Bronchial epithelial cell (primary cell): ENCODE measurements around the gene DPYSL4. TPM values are rescaled to one million over a fixed set of nuclear protein-coding genes. Genes with fewer than 3 reads are reported as not detected.

Experiments used
- DNase-seq: peaks from one replicate; pipeline ENCODE4 v3.0.0-alpha.2; 2010; ENCODE audit warnings: low read depth
- FAIRE-seq: peaks from 2 replicates; lab custom pipeline; 2011; peaks lifted over from hg19 to GRCh38; lab: Jason Lieb, UNC
- H3K27me3 ChIP-seq: 2 replicates; pipeline ENCODE4 v1.5.1; 2011; ENCODE audit warnings: low read length; ENCODE audit not compliant: control insufficient read depth, insufficient read depth
- H3K36me3 ChIP-seq: 2 replicates; pipeline ENCODE4 v1.5.1; 2011; ENCODE audit warnings: low read length; ENCODE audit not compliant: control insufficient read depth, insufficient read depth
- H3K4me3 ChIP-seq: 2 replicates; pipeline ENCODE4 v1.5.1; 2011; ENCODE audit warnings: mild to moderate bottlenecking, low read depth, low read length, control low read depth
- total RNA-seq: library from RNA; depleted of rRNA; stranded (reverse); fragments of >200 nt; gene quantifications from 2 replicates; pipeline ENCODE4 v1.2.1, GENCODE V29; 2014
- TF ChIP-seq, protein P1 (sequence below): IDR thresholded peaks from 2 replicates; pipeline ENCODE4 v1.5.1; 2011; ENCODE audit warnings: mild to moderate bottlenecking, moderate library complexity, low read length, control low read depth, inconsistent platforms; ENCODE audit not compliant: insufficient read depth, severe bottlenecking

Gene DPYSL4
- total RNA-seq, 1 donor from 2014 or later: 0.26 TPM

DNA sequence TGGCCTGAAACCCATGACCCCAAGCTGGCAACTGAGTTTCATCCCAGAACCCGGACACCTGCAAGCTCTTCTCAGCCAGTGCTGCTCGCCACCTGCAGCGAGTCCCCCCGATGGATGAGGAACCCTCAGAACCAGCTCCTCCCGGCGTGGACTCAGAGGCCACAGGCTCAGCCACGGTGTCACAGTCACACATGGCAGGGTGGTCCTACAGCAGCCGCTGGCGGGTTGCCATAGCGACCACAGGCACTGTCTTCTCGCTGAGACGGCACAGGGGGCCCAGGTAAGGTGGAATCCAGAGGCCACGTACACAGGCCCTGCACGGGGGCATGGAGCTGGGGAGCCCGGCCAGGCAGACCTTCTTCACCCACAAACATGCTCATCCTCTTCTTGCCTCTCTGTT, 53.4 kb downstream of the DPYSL4 start:
- Histone ChIP-seq H3K4me3 (no peak overlapping the region), H3K27me3 (no peaks in the 10 kb centered on the region), H3K36me3 (no peaks in the 10 kb centered on the region)
- TF ChIP-seq, protein P1, sequence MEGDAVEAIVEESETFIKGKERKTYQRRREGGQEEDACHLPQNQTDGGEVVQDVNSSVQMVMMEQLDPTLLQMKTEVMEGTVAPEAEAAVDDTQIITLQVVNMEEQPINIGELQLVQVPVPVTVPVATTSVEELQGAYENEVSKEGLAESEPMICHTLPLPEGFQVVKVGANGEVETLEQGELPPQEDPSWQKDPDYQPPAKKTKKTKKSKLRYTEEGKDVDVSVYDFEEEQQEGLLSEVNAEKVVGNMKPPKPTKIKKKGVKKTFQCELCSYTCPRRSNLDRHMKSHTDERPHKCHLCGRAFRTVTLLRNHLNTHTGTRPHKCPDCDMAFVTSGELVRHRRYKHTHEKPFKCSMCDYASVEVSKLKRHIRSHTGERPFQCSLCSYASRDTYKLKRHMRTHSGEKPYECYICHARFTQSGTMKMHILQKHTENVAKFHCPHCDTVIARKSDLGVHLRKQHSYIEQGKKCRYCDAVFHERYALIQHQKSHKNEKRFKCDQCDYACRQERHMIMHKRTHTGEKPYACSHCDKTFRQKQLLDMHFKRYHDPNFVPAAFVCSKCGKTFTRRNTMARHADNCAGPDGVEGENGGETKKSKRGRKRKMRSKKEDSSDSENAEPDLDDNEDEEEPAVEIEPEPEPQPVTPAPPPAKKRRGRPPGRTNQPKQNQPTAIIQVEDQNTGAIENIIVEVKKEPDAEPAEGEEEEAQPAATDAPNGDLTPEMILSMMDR: no peak
- no peak for DNase-seq
- no peak for FAIRE-seq

DNA sequence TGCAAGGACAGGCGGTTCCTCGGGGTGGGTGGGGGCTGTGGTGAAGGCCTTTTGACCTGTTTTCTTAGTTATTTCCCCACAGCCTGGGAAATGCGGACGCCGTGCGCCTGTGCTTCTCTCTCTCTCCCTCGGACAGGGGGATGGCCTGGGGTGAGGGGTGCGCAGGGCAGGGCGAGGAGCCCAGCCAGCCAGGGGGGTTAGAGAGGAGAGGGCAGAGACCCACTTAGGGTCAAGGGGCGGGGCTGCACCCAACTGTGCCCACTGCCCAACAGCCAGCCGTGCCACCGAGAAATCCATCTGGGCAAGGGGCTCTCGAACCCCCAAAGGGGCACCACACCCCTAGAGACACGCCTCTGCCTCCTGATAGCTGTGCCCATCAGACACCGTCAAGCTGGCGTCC, 53.8 kb downstream of the DPYSL4 start:
- Histone ChIP-seq H3K27me3 (no peaks in the 10 kb centered on the region), H3K4me3 (no peak overlapping the region), H3K36me3 (no peaks in the 10 kb centered on the region)
- FAIRE-seq (no peak), DNase-seq (no peak)
- TF ChIP-seq, protein P1: no peak

DNA sequence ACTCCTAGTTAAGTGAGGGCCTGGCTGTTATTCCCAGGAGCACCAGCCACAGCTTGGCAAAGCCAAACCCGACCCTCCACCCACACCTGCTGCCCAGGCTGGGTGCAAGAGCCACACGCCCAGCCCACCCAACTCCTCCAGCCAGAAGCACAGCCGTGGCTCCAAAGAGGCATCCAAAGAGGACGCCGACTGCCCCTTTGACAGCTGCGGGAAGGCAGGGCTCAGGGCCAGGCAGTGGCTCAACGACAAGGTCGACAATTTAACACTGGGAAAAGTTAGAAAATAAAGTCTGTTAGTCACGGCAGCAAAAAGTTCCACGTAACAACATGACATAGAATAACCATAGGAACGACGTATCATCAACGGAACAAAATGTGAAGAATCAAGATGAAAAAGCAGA, 54.3 kb downstream of the DPYSL4 start:
- H3K4me3 ChIP-seq: no peak overlapping the region

DNA sequence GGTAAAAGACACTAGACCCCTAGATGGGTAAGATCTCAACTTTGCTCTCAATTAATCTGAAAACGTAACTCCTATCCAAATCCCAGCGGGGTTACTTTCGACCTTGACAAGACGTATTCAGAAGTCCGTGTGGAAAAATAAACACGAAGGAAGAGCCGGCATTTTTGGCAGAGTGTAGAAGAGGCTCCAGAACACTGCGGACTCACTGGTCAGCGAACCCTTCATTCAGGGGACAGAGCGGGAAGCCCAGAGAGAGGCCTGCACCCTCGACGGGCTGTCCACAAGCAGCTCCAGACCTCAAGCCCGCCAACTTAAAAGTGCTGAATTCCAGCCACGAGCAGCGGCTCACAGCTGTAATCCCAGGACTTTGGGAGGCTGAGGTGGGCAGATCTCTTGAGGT, 54.7 kb downstream of the DPYSL4 start:
- H3K27me3 ChIP-seq: no peaks in the 10 kb centered on the region
- FAIRE-seq: no peak
- no peak for DNase-seq
- TF ChIP-seq, protein P1: no peak
- no peak overlapping the region for H3K4me3 ChIP-seq
- H3K36me3 ChIP-seq: no peaks in the 10 kb centered on the region

More for the DNA sequence above, 54.3 kb downstream of the DPYSL4 start:
- H3K36me3 ChIP-seq: no peaks in the 10 kb centered on the region
- TF ChIP-seq, protein P1: no peak
- no peaks in the 10 kb centered on the region for H3K27me3 ChIP-seq
- no peak for FAIRE-seq
- DNase-seq: no peak

DNA sequence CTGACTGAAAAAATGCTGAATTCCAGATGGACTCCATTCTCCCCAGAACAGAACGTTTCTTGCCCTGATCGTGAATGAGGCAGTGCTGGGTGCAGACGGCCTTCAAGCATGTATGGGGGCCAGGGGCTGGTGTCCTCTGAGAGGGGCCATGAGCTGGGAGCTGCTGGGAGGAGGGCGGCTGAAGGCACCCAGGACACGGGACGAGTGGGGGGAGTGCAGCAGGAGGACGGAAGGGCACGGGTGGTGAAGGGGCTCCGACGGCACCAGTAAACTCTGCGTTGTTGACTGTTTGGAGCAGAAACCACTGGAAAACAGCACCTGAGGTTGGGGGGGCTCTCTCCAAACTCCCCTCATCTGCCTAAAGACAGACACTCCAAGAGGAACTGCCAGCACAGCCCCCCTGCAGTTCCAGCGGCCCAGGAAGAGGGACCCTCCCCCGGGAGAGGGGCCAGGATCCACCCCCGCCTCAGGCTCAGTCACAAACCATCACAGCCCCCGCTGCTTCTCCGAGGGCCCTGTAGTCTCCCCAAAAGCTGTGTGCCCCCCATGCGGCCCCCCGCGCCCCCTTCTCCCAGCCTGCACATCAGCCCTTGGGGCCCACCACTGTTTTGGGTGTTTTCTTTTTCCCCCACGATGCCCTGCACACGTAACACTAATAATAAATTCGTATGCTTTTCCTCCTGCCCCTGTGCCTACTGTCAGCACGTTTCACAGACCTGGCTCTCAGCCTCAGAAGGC, 55.5 kb downstream of the DPYSL4 start:
- TF ChIP-seq, protein P1: no peak
- DNase-seq (no peak), FAIRE-seq (no peak)
- no peaks in the 10 kb centered on the region for H3K36me3 ChIP-seq
- no peaks in the 10 kb centered on the region for H3K27me3 ChIP-seq
- no peak overlapping the region for H3K4me3 ChIP-seq

DNA sequence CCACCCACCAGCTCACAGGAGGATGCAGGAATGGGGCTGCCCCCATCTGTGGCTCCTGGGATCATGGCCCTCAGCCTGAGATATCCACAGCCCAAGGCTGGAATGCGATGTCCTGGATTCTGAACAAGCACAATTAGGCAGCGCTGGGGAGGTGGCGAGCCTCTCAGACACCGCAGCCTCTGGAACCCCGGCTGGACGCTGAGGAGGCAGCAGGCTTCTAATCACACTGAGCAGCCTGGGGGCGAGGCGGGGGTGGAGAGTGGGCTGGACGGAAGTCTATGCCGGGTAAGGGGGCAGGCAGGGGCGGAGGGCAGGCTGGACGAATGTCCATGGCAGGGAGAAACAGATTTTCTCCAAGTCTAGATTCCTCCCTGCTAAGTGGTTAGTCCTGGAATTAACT, 56.4 kb downstream of the DPYSL4 start:
- DNase-seq (no peak), FAIRE-seq (no peak)
- Histone ChIP-seq H3K36me3 (no peaks in the 10 kb centered on the region), H3K27me3 (no peaks in the 10 kb centered on the region), H3K4me3 (no peak overlapping the region)
- TF ChIP-seq, protein P1: no peak
